ENCODE data around the gene LPAR1. TPM values are rescaled to one million over a fixed set of nuclear protein-coding genes. Genes with fewer than 3 reads are reported as not detected.

LPAR1 gene
- total and polyA plus RNA-seq, 10 of the 15 experiments (the other 5 are each of a cell fraction or from before 2014, with no cell fraction given), result 3.3 to 12.9 (median 8.4) TPM

- TF ChIP-seq CEBPB (IDR thresholded peaks at IDR 0.05; ENCODE audit: borderline replicate concordance in 1 of 2, low read depth in 2 of 2, low read length in 2 of 2) (peak in 1 of 2 experiments; percentile 64; a peak in 1 of 4 replicates), EED (IDR thresholded peaks at IDR 0.05; ENCODE audit: low read depth) (peak; percentile 56), TCF3 (IDR thresholded peaks at IDR 0.05; ENCODE audit: borderline replicate concordance, insufficient read depth, low read depth, low read length) (no peak), CHD4 (IDR thresholded peaks at IDR 0.05) (no peak), POU2F2 (IDR thresholded peaks at IDR 0.05; ENCODE audit: borderline replicate concordance, low read depth, low read length) (no peak), CTCF (IDR thresholded peaks at IDR 0.05 in 2 of 3, conservative IDR thresholded peaks at IDR 0.05 in 1 of 3; ENCODE audit: control insufficient read depth in 2 of 3, extremely low read depth in 1 of 3, insufficient read depth in 1 of 3, low read depth in 3 of 3, low read length in 3 of 3) (no peak), SKIL (IDR thresholded peaks at IDR 0.05; ENCODE audit: low read depth, poor library complexity, severe bottlenecking) (peak; percentile 49), IRF3 (IDR thresholded peaks at IDR 0.05) (no peak), SIX5 (IDR thresholded peaks at IDR 0.05; ENCODE audit: low read depth, low read length, severe bottlenecking) (no peak), MYB (IDR thresholded peaks at IDR 0.05; ENCODE audit: borderline replicate concordance, low read depth, low read length) (no peak), GATAD2B (conservative IDR thresholded peaks at IDR 0.05; ENCODE audit: low read depth) (no peak), ELK1 (IDR thresholded peaks at IDR 0.05; ENCODE audit: low read depth, low read length) (no peak), NR2F1 (conservative IDR thresholded peaks at IDR 0.05) (no peak), ZBED1 (IDR thresholded peaks at IDR 0.05; ENCODE audit: borderline replicate concordance) (no peak; the same call in 1 of the 2 replicates), REST (IDR thresholded peaks at IDR 0.05; ENCODE audit: low read depth, low read length) (no peak), POLR2A (IDR thresholded peaks at IDR 0.05; ENCODE audit: low read depth, low read length) (no peak), HDAC2 (IDR thresholded peaks at IDR 0.05) (no peak), ASH2L (IDR thresholded peaks at IDR 0.05; ENCODE audit: borderline replicate concordance, low read depth) (no peak; the same call in 1 of the 2 replicates), LARP7 (IDR thresholded peaks at IDR 0.05) (no peak), NFIC (IDR thresholded peaks at IDR 0.05; ENCODE audit: low read depth, low read length) (peak; percentile 75; the same call in 1 of the 2 replicates), YBX1 (IDR thresholded peaks at IDR 0.05) (no peak)
Observed at GRCh38 chr9:110933350-110934001, 104.8 kb downstream of the LPAR1 start (continued).

Data from GM12878 (cell line).